Fibroblast of villous mesenchyme (primary cell): Measurements from ENCODE around the gene PARP4. TPM values are rescaled to one million over a fixed set of nuclear protein-coding genes. Genes with fewer than 3 reads are reported as not detected.
"Not testable (repeated sequence)": the region's sequence is repeated elsewhere in the genome, so short reads cannot be mapped to it uniquely, and the experiment has no call there.

ENCODE experiments used
- DNase-seq: peaks from one replicate; pipeline ENCODE4 v3.0.0-alpha.2; 2010; ENCODE audit warnings: low read depth
- H3K4me3 ChIP-seq: 2 replicates; pipeline ENCODE4 v1.5.1; 2011; ENCODE audit warnings: low read depth, mild to moderate bottlenecking, low read length
- CTCF ChIP-seq: IDR thresholded peaks from 2 replicates; pipeline ENCODE4 v1.5.1; 2012; ENCODE audit warnings: low read depth, mild to moderate bottlenecking, low read length; ENCODE audit not compliant: insufficient read depth
- total RNA-seq: library from RNA; depleted of rRNA; stranded (reverse); fragments of >200 nt; gene quantifications from 2 replicates; pipeline ENCODE4 v1.2.3, GENCODE V29; 2012

Gene PARP4
- total RNA-seq, 1 donor = 50.5 TPM

DNA sequence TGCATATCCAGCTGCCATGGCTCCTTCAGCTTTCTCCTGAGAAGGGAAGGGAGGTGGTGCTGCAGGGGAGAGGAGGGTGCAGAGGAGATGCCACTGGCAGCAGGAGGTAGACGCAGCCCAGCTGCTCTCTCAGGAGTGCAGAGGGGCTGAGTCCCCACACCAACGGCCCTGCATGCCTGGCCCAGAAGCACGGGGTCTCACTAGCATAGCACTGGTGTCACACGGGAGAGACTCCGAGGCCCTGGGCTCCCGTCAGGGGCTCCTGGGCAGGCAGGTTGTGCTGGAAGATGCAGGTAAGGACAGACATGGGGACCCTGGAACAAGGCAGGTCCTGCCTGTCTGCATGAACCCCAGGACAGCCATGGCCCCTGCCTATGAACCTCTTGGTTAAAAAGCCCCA is 123.1 kb downstream of the PARP4 start:
- no peak for DNase-seq
- TF ChIP-seq CTCF = no peak
- no peak overlapping the region for H3K4me3 ChIP-seq

DNA sequence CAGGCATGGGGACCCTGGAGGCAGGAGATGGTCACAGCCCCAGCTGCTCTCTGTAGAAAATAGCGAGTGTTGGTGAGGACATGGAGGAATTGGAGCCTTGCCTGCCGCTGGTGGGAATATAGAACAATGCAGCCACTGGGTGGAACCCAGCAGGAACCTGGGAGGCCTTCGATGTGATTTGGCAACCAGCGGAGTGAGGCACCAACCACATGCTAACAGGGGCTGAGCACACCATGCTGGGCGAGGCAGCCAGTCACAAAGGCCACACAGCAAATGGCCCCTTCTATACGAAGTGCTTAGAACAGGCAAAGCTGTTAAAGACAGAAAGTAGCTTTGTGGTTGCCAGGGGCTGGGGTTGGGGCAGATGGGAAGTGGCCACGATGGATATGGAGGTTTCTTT is 123.8 kb downstream of the PARP4 start:
- DNase-seq, H3K4me3 ChIP-seq: not testable (repeated sequence)

GRCh38 chr13:24386816-24387708 is 125.5 kb downstream of the PARP4 start:
- DNase-seq = no peak
- H3K4me3 ChIP-seq = no peak overlapping the region
- no peak for TF ChIP-seq CTCF

GRCh38 chr13:24385902-24386301 is 126.7 kb downstream of the PARP4 start:
- no peak for DNase-seq
- TF ChIP-seq CTCF = no peak
- H3K4me3 ChIP-seq = no peak overlapping the region

DNA sequence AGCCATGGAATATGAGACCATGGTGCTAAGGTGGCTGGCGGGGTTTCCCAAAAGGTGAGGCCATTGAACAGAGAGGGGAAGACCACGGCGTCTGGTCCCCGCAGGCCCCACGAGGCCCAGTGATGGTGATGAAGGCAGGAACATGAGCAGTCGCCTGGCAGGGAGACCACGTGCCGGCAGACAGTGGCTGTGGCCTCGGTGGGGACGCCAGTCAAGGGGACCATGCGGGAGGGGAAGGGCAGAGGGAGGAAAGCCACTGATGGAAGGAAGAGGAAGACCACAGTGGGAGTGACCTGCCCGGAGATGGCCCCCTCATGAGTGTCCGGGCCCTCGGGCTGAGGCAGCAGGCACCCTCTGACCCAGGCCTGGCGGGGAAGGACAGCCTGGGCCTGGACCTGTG is 127.6 kb downstream of the PARP4 start:
- not testable (repeated sequence) for H3K4me3 ChIP-seq, DNase-seq

GRCh38 chr13:24384091-24384490 is 128.5 kb downstream of the PARP4 start:
- not testable (repeated sequence) for H3K4me3 ChIP-seq, DNase-seq

DNA sequence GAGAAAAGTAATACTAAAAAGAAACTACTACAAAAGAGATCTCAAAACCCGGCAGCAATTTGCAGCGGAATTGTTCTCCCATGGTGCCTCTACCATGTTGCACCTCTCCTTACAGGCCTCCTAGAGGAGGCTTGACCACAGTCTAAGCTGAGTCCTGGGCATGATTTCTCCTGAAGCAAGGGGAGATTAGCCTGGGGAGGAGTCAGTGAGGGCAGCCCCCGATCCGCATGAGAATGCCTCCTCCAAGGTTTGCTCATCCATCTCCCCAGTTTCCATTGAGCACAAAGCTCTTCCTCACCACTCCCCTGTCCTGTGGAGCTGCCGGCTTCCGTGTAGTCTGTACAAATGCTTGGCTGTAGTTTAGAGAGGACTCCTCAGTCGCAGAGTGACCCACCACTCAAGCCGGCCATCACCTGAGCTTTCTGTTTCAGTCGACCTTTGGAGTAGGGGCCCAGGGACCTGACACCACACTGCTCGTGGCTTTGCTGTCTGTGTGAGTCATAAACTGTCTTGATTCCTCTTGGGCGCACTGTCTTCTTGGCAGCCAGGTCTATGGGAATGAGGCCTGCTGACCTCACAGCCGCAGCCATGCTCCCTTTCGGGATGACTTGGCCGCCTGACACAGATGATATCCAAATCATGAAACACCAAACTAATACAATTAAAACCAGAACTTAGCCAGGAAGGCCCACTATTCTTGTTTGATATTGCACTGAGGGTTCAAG is 130.9 kb downstream of the PARP4 start:
- TF ChIP-seq CTCF = no peak
- DNase-seq = peak; percentile 20
- no peak overlapping the region for H3K4me3 ChIP-seq

- DNase-seq, H3K4me3 ChIP-seq: not testable (repeated sequence)
These were observed 131.7 kb downstream of the PARP4 start for GRCh38 chr13:24380881-24381280.

- not testable (repeated sequence) for H3K4me3 ChIP-seq, DNase-seq
These were observed 132.4 kb downstream of the PARP4 start for GRCh38 chr13:24380227-24380626.

DNA sequence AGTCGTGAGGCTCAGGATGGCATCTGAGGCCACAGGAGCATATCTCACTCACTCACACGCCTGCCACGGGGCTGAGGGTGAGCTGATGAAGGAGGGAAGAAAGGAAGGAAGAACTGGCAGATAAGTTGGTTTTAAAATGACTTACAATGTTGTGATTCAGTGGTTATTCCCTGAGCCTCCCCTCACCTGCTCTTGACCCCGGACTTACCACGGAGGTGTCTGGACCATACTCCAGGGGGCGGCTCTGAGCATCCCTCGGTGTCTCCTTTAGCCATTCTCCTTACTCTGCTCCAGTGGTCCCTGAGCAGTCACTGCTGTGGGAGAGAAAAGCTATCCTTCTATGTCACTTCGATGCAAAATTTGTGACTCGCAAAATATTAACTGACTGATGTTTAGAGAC is 141.3 kb downstream of the PARP4 start:
- not testable (repeated sequence) for DNase-seq, H3K4me3 ChIP-seq
